ENCODE measurements around the gene ZNF354C. TPM values are rescaled to one million over a fixed set of nuclear protein-coding genes. Genes with fewer than 3 reads are reported as not detected.
A peak's percentile ranks its signal among the peaks of the same experiment; 100 is the strongest.
"Not testable (repeated sequence)": the region's sequence is repeated elsewhere in the genome, so short reads cannot be mapped to it uniquely, and the experiment has no call there.

The ZNF354C gene
- 11.8 TPM for total RNA-seq

DNA sequence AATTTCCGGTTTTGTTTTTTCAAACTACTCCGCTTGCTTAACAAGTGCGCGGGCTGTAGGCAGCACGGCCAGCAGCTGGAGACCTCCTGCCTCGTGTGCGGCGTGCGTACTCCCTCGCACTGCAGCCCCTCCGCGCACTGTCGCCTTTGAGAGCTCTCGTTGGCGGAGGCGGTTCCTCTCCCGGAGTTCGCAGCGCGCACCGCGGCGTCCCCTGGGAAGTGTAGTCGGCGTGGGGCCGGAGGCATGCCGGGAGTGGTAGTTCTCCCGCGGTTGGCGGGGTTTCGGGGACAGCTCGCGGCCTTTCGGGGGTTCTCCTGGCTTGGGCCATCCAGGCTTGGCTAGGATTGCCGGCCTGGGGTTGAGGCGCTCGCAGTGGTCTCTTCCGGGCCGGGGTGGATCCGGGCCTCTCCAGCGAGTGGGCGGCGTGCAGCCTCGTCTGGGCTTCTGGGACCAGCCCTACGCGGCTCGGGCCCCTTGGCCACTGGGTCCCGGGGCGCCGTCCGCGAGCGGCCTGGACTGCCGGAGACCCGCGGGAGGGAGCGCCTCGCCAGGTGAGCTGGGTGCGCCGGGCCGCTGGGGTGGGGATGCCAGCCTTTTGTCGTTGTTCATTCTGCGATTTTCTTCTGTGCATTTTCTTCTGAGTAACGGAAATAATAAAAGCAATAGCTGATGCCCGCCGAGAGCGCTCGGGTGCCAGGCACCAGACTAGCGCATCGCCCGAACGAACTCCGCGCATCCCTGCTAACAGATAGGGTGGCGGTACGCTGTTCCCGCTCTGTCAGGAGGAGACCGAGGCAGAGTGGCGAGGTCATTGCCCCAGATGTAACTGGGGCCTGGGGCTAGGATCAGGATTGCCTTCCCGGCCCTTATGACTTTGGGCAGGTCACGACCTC is at the start of gene ZNF354C:
Gene ZNF354C, plus strand, starts transcription at position 258 of the 893 bp plus-strand sequence. CDS start 1,696 bp downstream, outside the sequence.
- peak; percentile 89 for DNase-seq

GRCh38 chr5:179023528-179024189 is 36.5 kb upstream of the ZNF354C start, which contains the start of gene ZNF879:
ZNF879 (plus strand) TSS chr5:179023804; CDS start chr5:179025005, 1,201 bp downstream.
- peak; percentile 91 for DNase-seq

DNA sequence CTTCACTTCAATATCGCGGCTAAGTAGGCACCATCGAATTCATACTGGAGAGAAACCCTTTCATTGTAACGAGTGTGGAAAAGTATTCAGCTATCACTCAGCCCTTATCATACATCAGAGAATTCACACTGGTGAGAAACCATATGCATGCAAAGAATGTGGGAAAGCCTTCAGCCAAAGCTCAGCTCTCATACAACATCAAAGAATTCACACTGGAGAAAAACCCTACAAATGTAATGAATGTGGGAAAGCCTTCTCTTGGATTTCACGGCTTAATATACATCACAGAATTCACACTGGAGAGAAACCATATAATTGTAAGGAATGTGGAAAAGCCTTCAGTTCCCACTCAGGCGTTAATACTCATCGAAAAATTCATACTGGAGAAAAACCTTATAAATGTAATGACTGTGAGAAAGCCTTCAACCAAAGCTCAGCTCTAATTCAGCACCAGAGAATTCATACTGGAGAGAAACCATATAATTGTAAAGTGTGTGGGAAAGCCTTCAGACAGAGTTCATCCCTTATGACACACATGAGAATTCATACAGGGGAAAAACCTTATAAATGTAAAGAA is 27.1 kb upstream of the ZNF354C start:
- DNase-seq, result no peak

GRCh38 chr5:179044765-179045164 is 15.4 kb upstream of the ZNF354C start:
- DNase-seq, result no peak

DNA sequence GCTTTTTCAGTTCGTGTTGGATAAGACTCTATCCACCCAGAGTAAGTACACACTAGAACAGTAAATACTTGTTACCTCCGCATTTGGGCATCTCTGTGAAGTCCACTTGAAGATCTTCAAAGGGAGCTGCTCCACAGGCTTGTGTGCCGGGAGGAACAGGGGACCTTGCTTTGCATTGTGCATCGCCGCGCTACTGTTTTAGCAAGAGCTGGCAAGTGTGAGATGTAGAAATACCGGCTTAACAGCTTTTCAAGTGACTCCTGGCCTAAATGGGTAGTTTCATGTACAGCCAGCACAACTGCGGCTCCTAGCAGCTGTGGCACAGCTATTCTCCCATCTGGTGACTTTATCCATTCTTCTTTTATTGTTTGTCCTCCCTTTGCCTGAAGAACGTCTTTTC is 8.4 kb upstream of the ZNF354C start:
- DNase-seq, result no peak

- no peak for DNase-seq
Measured at GRCh38 chr5:179054036-179054785, 6.0 kb upstream of the ZNF354C start.

DNA sequence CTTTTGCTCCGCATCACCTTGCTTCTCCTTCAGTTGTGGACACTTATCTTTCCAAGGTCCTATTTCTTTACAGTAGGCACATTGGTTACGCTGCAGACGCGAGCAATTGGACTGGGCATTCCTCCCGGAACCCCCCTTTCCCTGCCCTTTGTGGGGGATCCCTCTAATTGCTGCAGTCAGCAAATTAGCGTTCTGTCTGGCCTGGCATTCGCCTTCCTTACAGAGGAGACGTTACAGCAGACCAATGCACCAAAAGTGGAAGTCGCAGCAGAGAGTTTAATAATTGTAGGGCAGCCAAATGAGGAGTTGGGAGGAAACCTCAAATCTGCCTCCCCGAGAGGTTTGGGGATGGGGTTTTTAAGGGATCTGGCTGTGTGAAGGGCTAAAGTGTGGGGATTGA is 5.3 kb upstream of the ZNF354C start:
- DNase-seq, result no peak

DNA sequence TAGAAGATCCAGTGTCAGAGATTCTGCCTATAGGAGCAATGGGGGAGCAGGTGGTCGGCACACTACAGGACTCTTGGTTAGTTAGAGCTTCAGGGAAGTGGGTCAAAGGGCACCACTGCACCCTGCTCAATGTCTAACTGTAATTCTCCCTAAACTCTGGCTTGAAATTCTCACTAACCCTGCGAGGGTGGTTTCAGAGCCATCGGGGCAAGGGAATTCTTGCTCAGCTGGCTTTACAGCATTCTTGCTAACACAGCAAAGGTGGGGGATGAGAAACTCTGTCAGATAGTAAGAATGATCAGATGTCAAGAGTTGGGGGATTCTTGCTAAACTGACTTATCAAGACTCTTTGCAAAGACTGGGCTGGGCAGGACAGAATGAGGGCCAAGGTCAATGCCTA is 4.7 kb upstream of the ZNF354C start:
- no peak for DNase-seq

GRCh38 chr5:179055841-179056240 is 4.3 kb upstream of the ZNF354C start:
- no peak for DNase-seq

DNA sequence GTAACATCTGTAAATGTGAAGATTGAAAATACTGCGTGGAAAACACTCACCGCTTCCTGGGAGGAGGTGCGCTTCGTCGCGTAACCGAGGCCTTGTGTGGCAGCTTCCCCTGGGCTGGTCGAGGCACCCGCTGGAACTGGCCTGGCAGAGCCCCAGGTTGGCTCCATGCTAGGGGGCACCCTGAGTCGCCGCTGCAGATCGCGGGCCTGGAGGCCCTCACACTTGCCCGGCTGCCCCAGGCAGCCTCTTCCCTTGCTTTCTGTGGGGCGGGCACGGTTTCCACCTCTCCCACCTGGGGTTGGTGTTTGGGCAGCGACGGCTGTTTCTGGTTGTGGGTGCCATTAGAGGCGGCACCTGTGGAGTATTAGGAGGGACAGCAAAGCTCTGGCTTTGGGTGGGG is 852 bp downstream of the ZNF354C start:
- DNase-seq, result no peak

- DNase-seq, result no peak
Measured at GRCh38 chr5:179065703-179066102, 5.5 kb downstream of the ZNF354C start.

DNA sequence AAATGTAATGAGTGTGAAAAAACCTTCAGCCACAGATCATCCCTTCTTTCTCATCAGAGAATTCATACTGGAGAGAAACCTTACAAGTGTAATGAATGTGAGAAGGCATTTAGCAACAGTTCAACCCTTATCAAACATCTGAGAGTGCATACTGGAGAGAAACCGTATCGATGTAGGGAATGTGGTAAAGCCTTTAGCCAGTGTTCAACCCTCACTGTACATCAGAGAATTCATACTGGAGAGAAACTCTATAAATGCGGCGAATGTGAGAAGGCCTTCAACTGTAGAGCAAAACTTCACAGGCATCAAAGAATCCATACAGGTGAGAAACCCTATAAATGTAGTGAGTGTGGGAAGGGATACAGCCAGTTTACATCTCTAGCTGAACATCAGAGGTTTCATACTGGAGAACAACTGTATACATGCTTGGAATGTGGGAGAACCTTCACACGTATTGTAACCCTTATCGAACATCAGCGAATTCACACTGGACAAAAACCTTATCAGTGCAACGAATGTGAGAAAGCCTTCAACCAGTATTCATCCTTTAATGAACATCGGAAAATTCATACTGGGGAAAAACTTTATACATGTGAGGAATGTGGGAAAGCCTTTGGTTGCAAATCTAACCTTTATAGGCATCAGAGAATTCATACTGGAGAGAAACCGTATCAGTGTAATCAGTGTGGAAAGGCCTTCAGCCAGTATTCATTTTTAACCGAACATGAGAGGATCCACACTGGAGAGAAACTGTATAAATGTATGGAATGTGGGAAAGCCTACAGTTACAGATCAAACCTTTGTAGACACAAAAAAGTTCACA is 19.2 kb downstream of the ZNF354C start:
- DNase-seq, result no peak

GRCh38 chr5:179080724-179081123 is 20.6 kb downstream of the ZNF354C start:
- DNase-seq, result no peak

- DNase-seq, result no peak
Measured at GRCh38 chr5:179089502-179089901, 29.3 kb downstream of the ZNF354C start.

DNA sequence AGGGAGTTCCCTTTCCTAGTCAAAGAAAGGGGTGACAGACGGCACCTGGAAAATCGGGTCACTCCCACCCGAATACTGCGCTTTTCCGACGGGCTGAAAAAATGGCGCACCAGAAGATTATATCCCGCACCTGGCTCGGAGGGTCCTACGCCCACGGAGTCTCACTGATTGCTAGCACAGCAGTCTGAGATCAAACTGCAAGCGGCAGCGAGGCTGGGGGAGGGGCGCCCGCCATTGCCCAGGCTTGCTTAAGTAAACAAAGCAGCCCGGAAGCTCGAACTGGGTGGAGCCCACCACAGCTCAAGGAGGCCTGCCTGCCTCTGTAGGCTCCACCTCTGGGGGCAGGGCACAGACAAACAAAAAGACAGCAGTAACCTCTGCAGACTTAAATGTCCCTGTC is 41.1 kb downstream of the ZNF354C start:
- DNase-seq, result not testable (repeated sequence)

DNA sequence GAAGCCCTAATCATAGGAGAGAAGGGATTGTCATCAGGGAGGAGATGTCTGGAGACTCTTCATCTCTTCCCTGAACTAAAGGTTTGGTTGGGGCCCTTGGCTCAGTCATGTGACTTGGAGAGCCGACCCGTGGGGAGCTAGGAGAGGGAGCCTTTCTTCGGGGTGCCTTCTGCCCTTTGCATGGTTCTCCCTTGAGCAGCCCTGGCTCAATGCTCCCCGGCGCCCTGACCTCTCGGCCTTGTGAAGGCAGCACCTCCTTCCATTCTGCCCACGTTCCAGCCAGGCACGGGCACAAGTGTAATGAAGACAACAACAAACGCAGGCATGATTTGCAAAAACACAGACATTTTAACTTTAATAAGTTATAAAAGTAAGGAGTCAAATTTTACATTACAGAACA is 50.4 kb downstream of the ZNF354C start:
- no peak for DNase-seq

- no peak for DNase-seq
Measured at GRCh38 chr5:179111267-179112207, 51.4 kb downstream of the ZNF354C start.

GRCh38 chr5:179112469-179113142 is 52.4 kb downstream of the ZNF354C start:
- no peak for DNase-seq

DNA sequence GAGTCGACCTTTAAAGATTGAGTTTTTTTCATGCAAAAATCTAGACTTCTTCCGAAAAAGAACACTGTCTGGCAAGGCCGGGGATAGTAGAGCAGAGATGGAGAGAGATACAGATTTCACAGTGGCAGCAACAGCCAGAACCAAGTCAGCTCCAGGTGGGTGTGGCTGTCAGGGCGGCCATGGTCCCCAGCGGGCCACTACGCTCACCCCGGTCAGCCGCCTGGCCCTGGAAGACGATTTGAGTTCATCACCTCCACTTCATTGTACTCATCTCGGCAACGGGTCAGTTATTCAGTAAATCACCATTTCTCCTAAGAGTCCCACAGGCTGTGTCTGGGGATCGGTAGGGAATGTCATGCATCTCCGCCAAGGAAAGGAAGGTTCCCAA is 53.0 kb downstream of the ZNF354C start:
- DNase-seq, result no peak
